ENCODE results near the gene CCDC33. TPM values are rescaled to one million over a fixed set of nuclear protein-coding genes. Genes with fewer than 3 reads are reported as not detected.

Gene CCDC33
- total RNA-seq (not detected), polyA plus RNA-seq (not detected)
- long read RNA-seq, donor 1 = 0 reads
- long read RNA-seq, donor 2 = 0 reads
- long read RNA-seq, donor 3 = 0 reads

DNA sequence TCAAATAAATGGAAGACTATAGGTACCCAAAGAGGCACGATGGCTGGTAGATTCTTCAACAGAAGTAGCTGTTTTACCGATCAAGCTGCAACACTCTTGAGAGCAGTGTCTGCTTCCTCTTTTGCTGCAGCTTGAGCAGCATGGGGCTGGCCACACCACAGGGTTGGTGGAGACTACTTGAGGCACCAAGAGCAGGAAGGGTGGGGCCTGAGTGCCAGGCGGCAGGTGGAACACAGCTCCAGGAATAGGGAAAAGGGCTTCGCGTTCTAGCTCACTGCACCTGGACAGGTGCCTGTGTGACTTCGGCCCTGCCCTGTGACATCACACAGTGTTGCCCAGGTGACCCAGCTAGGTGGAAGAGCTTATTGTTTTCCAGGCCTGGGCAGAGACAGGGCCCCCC lies at the start of gene CCDC33:
TSS of gene CCDC33 (plus strand) at position 365 of the 400 bp plus-strand sequence. CDS start 394 bp downstream, outside the sequence.
- ATAC-seq = no peak
- 82 to 84% methylated on average over 6 of the region's 6 CpGs for WGBS, 2 donors

DNA sequence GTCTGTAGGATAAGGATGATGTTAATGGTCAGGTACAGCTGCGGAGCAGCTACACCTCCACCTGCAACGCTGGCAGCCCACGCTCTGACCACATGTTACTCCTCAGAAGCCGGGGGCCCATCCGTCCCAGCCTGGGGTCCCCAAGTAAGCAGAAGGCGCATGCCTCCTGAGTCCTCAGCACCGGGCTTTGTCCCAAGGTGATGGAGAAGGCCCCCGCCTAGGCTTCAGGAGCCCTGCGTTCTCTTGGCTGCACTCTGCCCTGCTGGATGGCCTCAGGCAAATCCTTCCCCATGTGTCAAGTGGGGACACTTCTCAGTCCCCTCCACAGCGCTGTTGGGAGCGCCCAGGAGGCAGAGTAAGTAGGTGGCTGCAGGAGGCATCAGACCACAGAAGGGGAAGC lies 47.9 kb upstream of the CCDC33 start:
- TF ChIP-seq, protein P1, sequence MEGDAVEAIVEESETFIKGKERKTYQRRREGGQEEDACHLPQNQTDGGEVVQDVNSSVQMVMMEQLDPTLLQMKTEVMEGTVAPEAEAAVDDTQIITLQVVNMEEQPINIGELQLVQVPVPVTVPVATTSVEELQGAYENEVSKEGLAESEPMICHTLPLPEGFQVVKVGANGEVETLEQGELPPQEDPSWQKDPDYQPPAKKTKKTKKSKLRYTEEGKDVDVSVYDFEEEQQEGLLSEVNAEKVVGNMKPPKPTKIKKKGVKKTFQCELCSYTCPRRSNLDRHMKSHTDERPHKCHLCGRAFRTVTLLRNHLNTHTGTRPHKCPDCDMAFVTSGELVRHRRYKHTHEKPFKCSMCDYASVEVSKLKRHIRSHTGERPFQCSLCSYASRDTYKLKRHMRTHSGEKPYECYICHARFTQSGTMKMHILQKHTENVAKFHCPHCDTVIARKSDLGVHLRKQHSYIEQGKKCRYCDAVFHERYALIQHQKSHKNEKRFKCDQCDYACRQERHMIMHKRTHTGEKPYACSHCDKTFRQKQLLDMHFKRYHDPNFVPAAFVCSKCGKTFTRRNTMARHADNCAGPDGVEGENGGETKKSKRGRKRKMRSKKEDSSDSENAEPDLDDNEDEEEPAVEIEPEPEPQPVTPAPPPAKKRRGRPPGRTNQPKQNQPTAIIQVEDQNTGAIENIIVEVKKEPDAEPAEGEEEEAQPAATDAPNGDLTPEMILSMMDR (IDR thresholded peaks at IDR 0.05) = no peak
- no peaks in the 10 kb centered on the region for H3K9me3 ChIP-seq

More for the DNA sequence above, at the start of gene CCDC33:
- Histone ChIP-seq H3K36me3 (no peaks in the 10 kb centered on the region), H3K27ac (no peak within 1 kb of the TSS), H3K27me3 (no peaks in the 10 kb centered on the region), H3K9me3 (no peaks in the 10 kb centered on the region), H3K4me3 (no peak within 1 kb of the TSS), H3K4me1 (peaks cover 15 to 21% (median 18%) of the 10 kb centered on the region in 9 donors)
- intact Hi-C loops (cut with DNase I) = loop anchor here in 1 of 10 donors (5.0 kb wide), 1 partner anchor 66 kb away; no protein-coding TSS in a partner anchor
- no peak for DNase-seq
- TF ChIP-seq, protein P1 (IDR thresholded peaks at IDR 0.05) = no peak

DNA sequence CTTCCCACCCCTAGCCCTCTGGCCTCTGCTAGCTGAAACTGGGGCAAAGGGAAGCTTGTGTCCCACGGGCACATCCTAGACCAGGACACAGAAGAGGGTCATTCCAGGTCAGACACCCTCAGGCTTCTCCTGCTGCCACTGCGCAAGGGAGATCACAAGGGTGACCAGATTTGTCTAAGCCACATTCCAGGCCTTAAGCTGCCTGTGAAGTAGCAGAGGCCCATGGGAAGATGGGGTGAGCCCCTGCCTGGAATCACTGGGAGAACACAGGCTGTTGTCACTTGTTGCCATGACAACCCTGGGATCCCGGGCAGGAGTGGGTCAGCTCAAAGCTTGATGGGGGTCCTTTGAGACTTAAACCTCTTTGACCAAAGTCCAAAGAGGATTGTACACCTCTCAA lies 44.3 kb upstream of the CCDC33 start:
- DNase-seq (no peak), ATAC-seq (peak in 1 of 8 donors; percentile 12)
- TF ChIP-seq, protein P1 (IDR thresholded peaks at IDR 0.05) = no peak
- Histone ChIP-seq H3K4me1 (peaks cover 0 to 19% (median 13%) of the 10 kb centered on the region in 9 donors), H3K36me3 (no peaks in the 10 kb centered on the region), H3K9me3 (no peaks in the 10 kb centered on the region), H3K27me3 (no peaks in the 10 kb centered on the region), H3K27ac (no peak overlapping the region), H3K4me3 (no peak overlapping the region)
- intact Hi-C loops (cut with DNase I) = no loop called here
- 56 to 57% methylated on average over 3 of the region's 3 CpGs for WGBS, 2 donors

More for the DNA sequence above, 47.9 kb upstream of the CCDC33 start:
- WGBS, 2 donors = 96% methylated on average over 11 of the region's 11 CpGs
- Histone ChIP-seq H3K27me3 (no peaks in the 10 kb centered on the region), H3K4me1 (peaks cover 0 to 7% (median 0%) of the 10 kb centered on the region in 9 donors), H3K4me3 (no peak overlapping the region), H3K36me3 (no peaks in the 10 kb centered on the region), H3K27ac (no peak overlapping the region)
- DNase-seq (no peak), ATAC-seq (peak in 1 of 8 donors; percentile 35)
- intact Hi-C loops (cut with DNase I) = no loop called here

DNA sequence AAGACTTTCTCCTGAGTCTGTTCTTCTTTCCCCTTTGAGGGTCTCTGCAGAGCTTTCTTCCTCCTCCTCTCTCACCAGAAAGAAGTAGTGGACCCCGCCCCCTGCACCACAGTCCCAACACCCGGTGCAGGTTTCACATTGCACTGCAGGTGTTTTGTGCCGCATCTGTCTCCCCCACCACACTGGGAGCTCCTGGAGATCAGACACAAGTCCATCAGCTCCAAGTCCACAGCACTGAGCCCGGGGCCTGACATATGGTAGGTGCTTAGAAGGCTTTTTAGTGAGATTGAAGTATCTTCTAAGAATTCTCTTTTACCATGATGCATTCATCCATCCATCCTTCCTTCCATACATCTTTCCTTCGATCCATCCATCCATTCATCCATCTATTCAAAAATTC lies 43.4 kb upstream of the CCDC33 start:
- H3K4me1 ChIP-seq = peaks cover 0 to 19% (median 14%) of the 10 kb centered on the region in 9 donors
- ATAC-seq = no peak
- H3K36me3 ChIP-seq = no peaks in the 10 kb centered on the region
- H3K27ac ChIP-seq = no peak overlapping the region
- TF ChIP-seq, protein P1 (IDR thresholded peaks at IDR 0.05) = no peak
- H3K4me3 ChIP-seq = no peak overlapping the region
- no peaks in the 10 kb centered on the region for H3K27me3 ChIP-seq
- WGBS, 2 donors = 88 to 90% methylated on average over 5 of the region's 5 CpGs
- no peak for DNase-seq
- intact Hi-C loops (cut with DNase I) = no loop called here
- H3K9me3 ChIP-seq = no peaks in the 10 kb centered on the region

Data from heart right ventricle (tissue), 16 donors.